GM15510 (cell line): ENCODE data around the gene ECSIT.

Source experiments
- POLR2A ChIP-seq: IDR thresholded peaks from 3 replicates; pipeline ENCODE4 v1.6.1; 2011; ENCODE audit warnings: borderline replicate concordance; ENCODE audit not compliant: insufficient read length; ENCODE audit errors: extremely low read depth

ECSIT gene, protein sequence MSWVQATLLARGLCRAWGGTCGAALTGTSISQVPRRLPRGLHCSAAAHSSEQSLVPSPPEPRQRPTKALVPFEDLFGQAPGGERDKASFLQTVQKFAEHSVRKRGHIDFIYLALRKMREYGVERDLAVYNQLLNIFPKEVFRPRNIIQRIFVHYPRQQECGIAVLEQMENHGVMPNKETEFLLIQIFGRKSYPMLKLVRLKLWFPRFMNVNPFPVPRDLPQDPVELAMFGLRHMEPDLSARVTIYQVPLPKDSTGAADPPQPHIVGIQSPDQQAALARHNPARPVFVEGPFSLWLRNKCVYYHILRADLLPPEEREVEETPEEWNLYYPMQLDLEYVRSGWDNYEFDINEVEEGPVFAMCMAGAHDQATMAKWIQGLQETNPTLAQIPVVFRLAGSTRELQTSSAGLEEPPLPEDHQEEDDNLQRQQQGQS

GRCh38 chr19:11528551-11529341 lies at the start of gene ECSIT:
ECSIT (minus strand) TSS chr19:11529134; CDS start chr19:11519170, 9,964 bp downstream.
- TF ChIP-seq POLR2A, result peak; percentile 56

GRCh38 chr19:11577451-11578257 lies 48.7 kb upstream of the ECSIT start, which contains the start of gene ACP5:
ACP5 (minus strand) TSS chr19:11577645; CDS start chr19:11577317, 328 bp downstream.
- no peak for TF ChIP-seq POLR2A

DNA sequence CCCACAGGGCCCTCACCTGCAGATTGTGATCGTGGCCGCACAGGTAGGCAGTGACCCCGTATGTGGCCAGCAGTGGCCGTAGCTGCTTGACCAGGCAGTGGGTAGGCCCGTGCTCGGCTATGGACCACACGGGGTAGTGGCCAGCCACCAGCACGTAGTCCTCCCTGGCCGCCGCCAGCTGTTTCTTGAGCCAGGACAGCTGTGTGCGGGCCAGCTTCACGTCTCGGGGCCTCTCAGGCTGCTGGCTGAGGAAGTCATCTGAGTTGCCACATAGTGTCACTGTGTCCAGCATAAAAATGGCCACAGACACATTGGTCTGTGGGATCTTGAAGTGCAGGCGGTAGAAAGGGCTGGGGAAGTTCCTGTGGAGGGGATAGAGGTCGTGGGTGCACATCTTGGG lies 47.3 kb upstream of the ECSIT start:
- no peak for TF ChIP-seq POLR2A

DNA sequence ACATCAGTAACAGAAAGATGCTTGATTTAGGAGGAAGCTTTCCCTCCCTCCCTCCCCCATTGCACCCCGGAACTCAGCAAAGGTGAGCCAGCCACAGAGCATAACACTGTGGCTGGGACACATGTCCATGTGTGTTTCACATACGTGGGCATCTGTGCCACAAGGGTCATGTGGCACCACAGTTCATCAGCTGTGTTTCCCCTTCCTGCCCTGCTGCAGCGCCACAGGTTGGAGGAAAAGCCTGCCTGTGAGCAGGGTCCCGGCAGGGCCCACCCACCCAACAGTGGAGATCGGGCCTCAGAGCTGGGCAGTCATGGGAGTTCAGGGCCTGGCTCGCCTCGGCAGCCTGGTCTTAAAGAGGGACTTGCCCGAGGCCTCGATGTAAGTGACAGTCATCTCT lies 45.8 kb upstream of the ECSIT start:
- TF ChIP-seq POLR2A, result no peak

DNA sequence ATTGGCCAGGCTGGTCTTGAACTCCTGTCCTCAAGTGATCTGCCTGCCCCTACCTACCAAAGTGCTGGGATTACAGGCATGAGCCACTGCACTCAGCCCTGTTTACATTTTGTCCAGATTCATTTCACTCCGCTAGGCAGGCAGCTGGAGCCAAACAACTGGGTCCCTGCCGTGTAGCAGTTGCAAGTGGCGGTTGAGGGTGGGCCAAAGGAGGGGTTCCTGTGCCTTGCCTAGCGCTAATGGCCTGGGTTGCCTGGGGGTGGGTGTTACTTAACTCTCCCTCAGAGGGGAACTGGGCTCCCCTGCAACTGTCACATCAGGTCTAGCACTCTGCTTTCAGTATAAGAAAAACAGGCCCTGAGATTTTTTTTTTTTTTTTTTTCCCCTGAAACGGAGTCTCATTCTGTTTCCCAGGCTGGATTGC lies 41.1 kb upstream of the ECSIT start:
- TF ChIP-seq POLR2A, result no peak

DNA sequence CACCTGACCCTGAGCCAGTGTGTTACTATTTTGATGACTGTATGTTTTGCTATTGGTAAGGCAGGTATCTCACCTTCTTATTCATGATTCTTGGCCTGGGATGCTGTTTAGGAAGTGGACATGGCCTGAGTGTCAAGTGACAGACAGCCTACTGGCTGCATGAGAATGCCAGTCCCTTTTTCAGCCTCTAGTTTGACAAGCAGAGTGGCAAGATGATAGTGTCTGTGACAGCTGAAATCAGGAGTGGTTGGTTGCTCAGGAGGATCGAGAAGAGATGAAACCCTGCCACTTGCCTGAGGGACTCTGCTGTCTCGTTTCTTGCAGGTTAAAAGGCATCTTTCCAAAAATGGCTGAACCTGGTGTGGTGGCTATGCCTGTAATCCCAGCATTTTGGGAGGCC lies 37.2 kb upstream of the ECSIT start:
- no peak for TF ChIP-seq POLR2A

DNA sequence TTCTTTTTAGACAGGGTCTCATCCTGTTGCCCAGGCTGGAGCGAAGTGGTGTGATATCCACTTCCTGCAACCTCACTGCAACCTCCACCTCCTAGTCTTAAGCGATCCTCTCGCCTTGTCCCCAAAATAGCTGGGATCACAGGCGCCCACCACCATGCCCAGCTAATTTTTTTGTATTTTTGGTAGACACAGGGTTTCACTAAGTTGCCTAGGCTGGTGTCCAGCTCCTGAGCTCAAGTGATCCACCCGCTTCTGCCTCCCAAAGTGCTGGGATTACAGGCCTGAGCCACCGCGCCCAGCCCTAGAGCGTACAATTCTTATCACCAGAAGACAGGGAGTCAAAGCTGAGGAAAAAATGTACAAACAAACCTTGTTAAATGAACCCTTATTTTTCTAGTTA lies 34.6 kb upstream of the ECSIT start:
- no peak for TF ChIP-seq POLR2A

GRCh38 chr19:11560404-11561051 lies 31.6 kb upstream of the ECSIT start:
- TF ChIP-seq POLR2A, result no peak

DNA sequence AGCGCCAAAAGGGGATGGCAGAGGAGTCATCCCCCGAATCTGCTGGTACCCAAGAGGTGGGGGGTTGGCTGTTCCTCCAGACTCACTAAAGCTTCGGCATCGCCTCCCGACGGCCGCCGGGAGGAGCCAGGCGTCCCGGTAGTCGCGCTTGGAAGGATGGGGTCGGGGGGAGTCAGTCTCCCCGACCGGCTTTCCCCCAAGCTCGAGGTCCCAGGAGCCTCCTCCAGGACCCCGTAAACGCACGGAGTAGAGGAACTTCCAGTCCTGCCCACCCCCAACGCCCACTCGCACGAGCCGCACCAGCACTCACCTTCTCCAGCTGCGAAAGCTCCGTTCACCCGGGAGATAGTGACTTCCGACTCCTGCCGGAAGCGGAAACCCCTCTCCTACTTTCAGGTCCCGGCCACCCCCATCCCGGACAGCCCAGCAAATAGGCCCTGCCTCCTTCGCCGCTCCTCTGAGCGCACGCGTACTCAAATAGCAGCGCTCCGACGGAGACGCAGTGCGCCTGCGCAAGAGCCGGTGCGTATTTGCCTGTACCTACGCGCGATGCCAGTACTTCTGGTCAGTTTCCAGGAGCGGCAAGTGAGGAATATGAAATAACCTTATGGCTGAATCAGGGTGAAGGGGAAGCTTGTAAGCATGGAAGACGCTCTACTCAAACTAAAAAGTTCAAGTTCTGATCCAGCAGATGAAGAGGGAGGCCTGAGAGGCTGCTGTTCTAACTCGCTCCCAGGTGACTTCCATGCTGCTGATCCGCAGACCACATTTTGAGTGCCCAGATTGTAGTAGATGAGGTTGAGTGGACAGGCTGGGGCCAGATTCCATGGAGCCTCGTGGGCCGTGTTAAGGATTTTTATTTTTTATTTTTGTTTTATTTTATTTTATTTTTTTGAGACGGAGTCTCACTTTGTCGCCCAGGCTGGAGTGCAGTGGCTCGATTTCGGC lies 30.2 kb upstream of the ECSIT start, which contains the start of gene ELOF1:
ELOF1 (minus strand) TSS at position 350 of the 948 bp plus-strand sequence. CDS start 4,883 bp downstream, outside the sequence.
- TF ChIP-seq POLR2A, result peak; percentile 81

GRCh38 chr19:11556634-11557420 lies 27.9 kb upstream of the ECSIT start:
- no peak for TF ChIP-seq POLR2A

DNA sequence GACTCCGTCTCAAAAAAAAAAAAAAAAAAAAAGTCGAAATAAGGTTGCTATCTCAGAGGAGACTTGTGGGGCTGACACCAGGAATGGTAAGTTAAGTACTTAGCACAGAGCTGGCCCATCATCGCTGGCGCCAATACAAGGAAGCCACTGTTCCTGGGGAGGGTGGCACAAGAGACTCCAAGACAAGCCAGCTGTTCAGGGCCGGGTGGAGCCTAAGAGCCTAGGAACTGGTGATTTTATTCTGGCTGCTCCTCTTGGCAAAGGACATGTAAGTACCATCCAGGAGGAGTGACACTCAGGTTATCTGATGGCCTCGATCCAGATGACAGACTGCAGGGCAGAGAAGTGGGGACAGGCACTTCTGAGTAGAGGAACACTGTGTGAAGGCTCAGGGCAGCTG lies 26.3 kb upstream of the ECSIT start:
- no peak for TF ChIP-seq POLR2A

- TF ChIP-seq POLR2A, result no peak
These were observed 25.2 kb upstream of the ECSIT start for GRCh38 chr19:11554160-11554559.
